Measurements from ENCODE around the gene FUT3.
"Not testable (repeated sequence)": the region's sequence is repeated elsewhere in the genome, so short reads cannot be mapped to it uniquely, and the experiment has no call there.

Gene FUT3

DNA sequence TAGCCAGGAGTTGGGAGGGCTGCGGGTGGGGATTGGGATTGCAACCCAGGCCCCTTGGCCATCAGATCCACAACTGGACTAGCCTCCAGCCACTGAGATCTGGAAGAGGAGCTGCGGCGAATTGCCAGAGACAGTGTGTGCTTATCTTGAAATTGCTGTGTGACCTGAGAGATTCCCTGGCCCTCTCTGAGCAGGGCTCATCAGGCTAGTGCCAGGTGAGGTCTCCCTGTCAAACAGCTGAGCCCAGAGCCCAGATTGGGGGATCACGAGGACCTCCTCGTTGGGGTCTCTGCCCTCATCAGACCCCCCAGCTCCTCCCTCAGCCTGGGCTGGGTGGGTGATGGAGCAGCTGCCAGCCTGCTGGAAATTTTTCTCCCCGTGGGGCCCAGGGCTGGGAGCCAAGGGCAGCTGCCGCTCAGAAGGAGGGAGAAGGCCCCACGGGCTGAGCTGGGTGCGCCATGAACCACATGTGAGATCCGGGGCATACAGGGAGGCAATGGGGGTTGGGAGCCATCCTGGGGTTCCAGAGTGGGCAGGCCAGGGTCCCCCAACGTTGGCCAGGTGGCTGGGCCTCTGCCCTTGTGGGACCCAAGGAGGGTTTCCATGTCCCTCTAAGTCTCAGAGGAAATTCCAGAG lies 11.9 kb upstream of the FUT3 start:
- no peaks in the 10 kb centered on the region for H3K79me2 ChIP-seq (ENCODE audit: insufficient read depth, low read length)
- H3K4me3 ChIP-seq (ENCODE audit: low read length, poor library complexity, severe bottlenecking) = no peak overlapping the region
- H4K20me1 ChIP-seq (ENCODE audit: insufficient read depth, low read length, poor library complexity, severe bottlenecking) = no peaks in the 10 kb centered on the region
- no peaks in the 10 kb centered on the region for H3K9me3 ChIP-seq (ENCODE audit: insufficient read depth, low read depth, low read length)
- H3K4me1 ChIP-seq (ENCODE audit: insufficient read depth, low read length, poor library complexity, severe bottlenecking) = no peaks in the 10 kb centered on the region
- no peaks in the 10 kb centered on the region for H3K27me3 ChIP-seq (ENCODE audit: insufficient read depth, low read length, poor library complexity, severe bottlenecking)
- H3K36me3 ChIP-seq (ENCODE audit: insufficient read depth, low read length) = no peaks in the 10 kb centered on the region
- H3K9ac ChIP-seq (ENCODE audit: low read depth, low read length, poor library complexity, severe bottlenecking) = no peak overlapping the region
- no peaks in the 10 kb centered on the region for H3K9me2 ChIP-seq (replicated peaks; ENCODE audit: low read depth, low read length)
- H3F3A ChIP-seq (ENCODE audit: low read depth) = no peaks in the 10 kb centered on the region
- H3K4me2 ChIP-seq (ENCODE audit: low read depth, low read length, poor library complexity, severe bottlenecking) = no peak overlapping the region
- TF ChIP-seq, protein P1, sequence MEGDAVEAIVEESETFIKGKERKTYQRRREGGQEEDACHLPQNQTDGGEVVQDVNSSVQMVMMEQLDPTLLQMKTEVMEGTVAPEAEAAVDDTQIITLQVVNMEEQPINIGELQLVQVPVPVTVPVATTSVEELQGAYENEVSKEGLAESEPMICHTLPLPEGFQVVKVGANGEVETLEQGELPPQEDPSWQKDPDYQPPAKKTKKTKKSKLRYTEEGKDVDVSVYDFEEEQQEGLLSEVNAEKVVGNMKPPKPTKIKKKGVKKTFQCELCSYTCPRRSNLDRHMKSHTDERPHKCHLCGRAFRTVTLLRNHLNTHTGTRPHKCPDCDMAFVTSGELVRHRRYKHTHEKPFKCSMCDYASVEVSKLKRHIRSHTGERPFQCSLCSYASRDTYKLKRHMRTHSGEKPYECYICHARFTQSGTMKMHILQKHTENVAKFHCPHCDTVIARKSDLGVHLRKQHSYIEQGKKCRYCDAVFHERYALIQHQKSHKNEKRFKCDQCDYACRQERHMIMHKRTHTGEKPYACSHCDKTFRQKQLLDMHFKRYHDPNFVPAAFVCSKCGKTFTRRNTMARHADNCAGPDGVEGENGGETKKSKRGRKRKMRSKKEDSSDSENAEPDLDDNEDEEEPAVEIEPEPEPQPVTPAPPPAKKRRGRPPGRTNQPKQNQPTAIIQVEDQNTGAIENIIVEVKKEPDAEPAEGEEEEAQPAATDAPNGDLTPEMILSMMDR (conservative IDR thresholded peaks at IDR 0.05; ENCODE audit: low read length) = no peak
- TF ChIP-seq EZH2phosphoT487 (IDR thresholded peaks at IDR 0.05; ENCODE audit: borderline replicate concordance) = no peak
- no peak overlapping the region for H2AFZ ChIP-seq (ENCODE audit: low read length)

DNA sequence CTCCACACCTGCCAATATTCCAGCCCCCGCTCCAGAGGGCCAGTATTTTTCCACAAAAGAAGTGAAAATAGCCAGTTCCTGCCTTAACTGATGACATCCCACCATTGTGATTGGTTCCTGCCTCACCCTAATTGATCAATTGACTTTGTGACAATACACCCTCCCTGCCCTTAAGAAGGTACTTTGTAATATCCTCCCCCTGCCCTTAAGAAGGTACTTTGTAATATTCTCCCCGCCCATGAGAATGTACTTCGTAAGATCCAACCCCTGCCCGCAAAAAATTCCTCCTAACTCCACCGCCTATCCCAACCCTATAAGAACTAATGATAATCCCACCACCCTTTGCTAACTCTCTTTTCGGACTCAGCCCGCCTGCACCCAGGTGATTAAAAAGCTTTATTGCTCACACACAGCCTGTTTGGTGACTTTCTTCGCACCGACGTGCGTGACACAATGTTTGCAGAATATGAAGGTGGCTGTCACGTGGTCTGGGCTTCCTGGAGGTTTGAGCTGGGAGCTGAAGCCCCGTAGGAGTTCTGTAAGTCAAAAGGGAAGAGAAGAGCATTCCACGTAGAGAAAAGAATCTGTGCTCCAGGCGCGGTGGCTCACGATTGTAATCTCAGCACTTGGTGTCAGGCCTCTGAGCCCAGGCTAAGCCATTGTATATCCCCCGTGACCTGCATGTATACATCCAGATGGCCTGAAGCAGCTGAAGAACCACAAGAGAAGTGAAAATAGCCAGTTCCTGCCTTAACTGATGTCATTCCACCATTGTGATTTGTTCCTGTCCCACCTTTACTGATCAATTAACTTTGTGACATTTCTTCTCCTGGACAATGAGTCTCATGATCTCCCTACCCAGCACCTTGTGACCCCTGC lies 6.2 kb upstream of the FUT3 start:
- no peak overlapping the region for H3K4me3 ChIP-seq (ENCODE audit: low read length, poor library complexity, severe bottlenecking)
- no peaks in the 10 kb centered on the region for H3K79me2 ChIP-seq (ENCODE audit: insufficient read depth, low read length)
- TF ChIP-seq, protein P1 (conservative IDR thresholded peaks at IDR 0.05; ENCODE audit: low read length) = no peak
- TF ChIP-seq EZH2phosphoT487 (IDR thresholded peaks at IDR 0.05; ENCODE audit: borderline replicate concordance) = no peak
- no peaks in the 10 kb centered on the region for H3K27me3 ChIP-seq (ENCODE audit: insufficient read depth, low read length, poor library complexity, severe bottlenecking)
- no peak overlapping the region for H3K9ac ChIP-seq (ENCODE audit: low read depth, low read length, poor library complexity, severe bottlenecking)
- no peaks in the 10 kb centered on the region for H3K9me2 ChIP-seq (replicated peaks; ENCODE audit: low read depth, low read length)
- H3K36me3 ChIP-seq (ENCODE audit: insufficient read depth, low read length) = no peaks in the 10 kb centered on the region
- H2AFZ ChIP-seq (ENCODE audit: low read length) = no peak overlapping the region
- H3F3A ChIP-seq (ENCODE audit: low read depth) = no peaks in the 10 kb centered on the region
- H3K4me2 ChIP-seq (ENCODE audit: low read depth, low read length, poor library complexity, severe bottlenecking) = no peak overlapping the region
- H3K9me3 ChIP-seq (ENCODE audit: insufficient read depth, low read depth, low read length) = no peaks in the 10 kb centered on the region
- no peaks in the 10 kb centered on the region for H4K20me1 ChIP-seq (ENCODE audit: insufficient read depth, low read length, poor library complexity, severe bottlenecking)
- no peaks in the 10 kb centered on the region for H3K4me1 ChIP-seq (ENCODE audit: insufficient read depth, low read length, poor library complexity, severe bottlenecking)

DNA sequence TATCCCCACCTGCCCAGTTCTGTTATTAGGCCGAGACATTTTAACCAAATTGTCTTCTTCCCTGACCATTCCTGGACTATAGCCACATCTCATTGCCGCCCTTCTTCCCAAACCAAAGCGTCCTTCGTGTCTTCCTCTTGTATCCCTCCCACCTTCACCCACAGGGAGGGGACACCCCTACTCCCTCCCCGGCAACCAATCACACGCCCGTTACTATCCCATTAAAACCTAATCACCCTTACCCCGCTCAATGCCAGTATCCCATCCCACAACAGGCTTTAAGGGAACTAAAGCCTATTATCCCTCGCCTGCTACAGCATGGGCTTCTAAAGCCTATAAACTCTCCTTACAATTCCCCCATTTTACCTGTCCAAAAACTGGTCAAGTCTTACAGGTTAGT lies 3.9 kb upstream of the FUT3 start:
- H2AFZ ChIP-seq (ENCODE audit: low read length) = not testable (repeated sequence)

DNA sequence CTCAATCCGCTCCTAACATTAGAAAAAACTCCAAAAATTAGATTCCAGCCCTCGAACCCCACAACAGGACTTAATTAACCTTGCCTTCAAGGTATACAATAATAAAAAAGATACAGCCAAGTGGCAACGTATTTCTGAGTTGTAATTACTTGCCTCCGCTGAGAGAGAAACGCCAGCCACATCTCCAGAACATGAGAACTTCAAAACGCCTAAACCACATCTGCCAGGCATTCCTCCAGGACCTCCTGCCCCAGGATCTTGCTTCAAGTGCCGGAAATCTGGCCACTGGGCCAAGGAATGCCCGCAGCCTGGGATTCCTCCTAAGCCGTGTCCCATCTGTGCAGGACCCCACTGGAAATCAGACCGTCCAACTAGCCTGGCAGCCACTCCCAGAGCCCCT lies 2.9 kb upstream of the FUT3 start:
- not testable (repeated sequence) for H3K4me3 ChIP-seq (ENCODE audit: low read length, poor library complexity, severe bottlenecking)

More for the DNA sequence above, 3.9 kb upstream of the FUT3 start:
- not testable (repeated sequence) for H4K20me1 ChIP-seq (ENCODE audit: insufficient read depth, low read length, poor library complexity, severe bottlenecking); H3K36me3 ChIP-seq (ENCODE audit: insufficient read depth, low read length); H3K9me2 ChIP-seq (replicated peaks; ENCODE audit: low read depth, low read length); H3K4me3 ChIP-seq (ENCODE audit: low read length, poor library complexity, severe bottlenecking); H3K4me2 ChIP-seq (ENCODE audit: low read depth, low read length, poor library complexity, severe bottlenecking); H3K9me3 ChIP-seq (ENCODE audit: insufficient read depth, low read depth, low read length); H3K4me1 ChIP-seq (ENCODE audit: insufficient read depth, low read length, poor library complexity, severe bottlenecking); H3K9ac ChIP-seq (ENCODE audit: low read depth, low read length, poor library complexity, severe bottlenecking); H3K27me3 ChIP-seq (ENCODE audit: insufficient read depth, low read length, poor library complexity, severe bottlenecking); H3K79me2 ChIP-seq (ENCODE audit: insufficient read depth, low read length); H3F3A ChIP-seq (ENCODE audit: low read depth)

More for the DNA sequence above, 2.9 kb upstream of the FUT3 start:
- not testable (repeated sequence) for H3K4me2 ChIP-seq (ENCODE audit: low read depth, low read length, poor library complexity, severe bottlenecking); H3K9me2 ChIP-seq (replicated peaks; ENCODE audit: low read depth, low read length); H3F3A ChIP-seq (ENCODE audit: low read depth); H3K9ac ChIP-seq (ENCODE audit: low read depth, low read length, poor library complexity, severe bottlenecking); H3K27me3 ChIP-seq (ENCODE audit: insufficient read depth, low read length, poor library complexity, severe bottlenecking); H2AFZ ChIP-seq (ENCODE audit: low read length); H4K20me1 ChIP-seq (ENCODE audit: insufficient read depth, low read length, poor library complexity, severe bottlenecking); H3K36me3 ChIP-seq (ENCODE audit: insufficient read depth, low read length); H3K79me2 ChIP-seq (ENCODE audit: insufficient read depth, low read length); H3K4me1 ChIP-seq (ENCODE audit: insufficient read depth, low read length, poor library complexity, severe bottlenecking); H3K9me3 ChIP-seq (ENCODE audit: insufficient read depth, low read depth, low read length)
